Stimulated activated CD4-positive, alpha-beta T cell treated with anti-CD3 and anti-CD28 coated beads, TNF-alpha, amount 100 ng/mL, for 1 hour (primary cell): ENCODE measurements around the gene WSCD2.

ENCODE experiments used
- DNase-seq, 3 donors: peaks; one replicate each; pipeline ENCODE4 v3.0.0-alpha.2; 2020; ENCODE audit warnings: low read depth in 3 of 3, low spot score in 1 of 3

Gene WSCD2

GRCh38 chr12:108129017-108129812, at the start of gene WSCD2:
Gene WSCD2 (plus strand): TSS chr12:108129288. CDS start chr12:108195833, 66,545 bp downstream.
- DNase-seq = no peak

GRCh38 chr12:108079721-108080120, 49.4 kb upstream of the WSCD2 start:
- no peak for DNase-seq

- DNase-seq = no peak
Observed at GRCh38 chr12:108080363-108080762, 48.7 kb upstream of the WSCD2 start.

- DNase-seq = no peak
Observed at GRCh38 chr12:108082485-108082884, 46.6 kb upstream of the WSCD2 start.

- no peak for DNase-seq
Observed at GRCh38 chr12:108087900-108088299, 41.2 kb upstream of the WSCD2 start.

- no peak for DNase-seq
Observed at GRCh38 chr12:108090107-108090899, 38.8 kb upstream of the WSCD2 start.

GRCh38 chr12:108090932-108091678, 38.0 kb upstream of the WSCD2 start:
- no peak for DNase-seq

- DNase-seq = no peak
Observed at GRCh38 chr12:108091679-108092051, 37.4 kb upstream of the WSCD2 start.

GRCh38 chr12:108093209-108093608, 35.9 kb upstream of the WSCD2 start:
- no peak for DNase-seq

- no peak for DNase-seq
Observed at GRCh38 chr12:108094056-108094649, 34.9 kb upstream of the WSCD2 start.

- DNase-seq = no peak
Observed at GRCh38 chr12:108097160-108097911, 31.8 kb upstream of the WSCD2 start.

GRCh38 chr12:108098374-108098773, 30.7 kb upstream of the WSCD2 start:
- no peak for DNase-seq

GRCh38 chr12:108099073-108099472, 30.0 kb upstream of the WSCD2 start:
- no peak for DNase-seq

GRCh38 chr12:108099778-108100489, 29.2 kb upstream of the WSCD2 start:
- DNase-seq = no peak

GRCh38 chr12:108101605-108102175, 27.4 kb upstream of the WSCD2 start:
- no peak for DNase-seq

GRCh38 chr12:108102363-108102762, 26.7 kb upstream of the WSCD2 start:
- DNase-seq = no peak

- DNase-seq = no peak
Observed at GRCh38 chr12:108103087-108103486, 26.0 kb upstream of the WSCD2 start.

- no peak for DNase-seq
Observed at GRCh38 chr12:108103517-108103916, 25.6 kb upstream of the WSCD2 start.

GRCh38 chr12:108104657-108105056, 24.4 kb upstream of the WSCD2 start:
- no peak for DNase-seq

- no peak for DNase-seq
Observed at GRCh38 chr12:108106599-108106998, 22.5 kb upstream of the WSCD2 start.
